Tibial artery (tissue), 4 donors: Measurements from ENCODE around the gene SLC43A1.
A peak's percentile ranks its signal among the peaks of the same experiment; 100 is the strongest.

Experiments
- DNase-seq, 2 donors: peaks; one replicate each; pipeline ENCODE4 v3.0.0-alpha.2; 2019
- H3K27ac ChIP-seq, 2 donors: fragments of 200-600 bp; sonication (generic) in 1 of 2; 1 replicate in 1 of 2; 2 replicates in 1 of 2; pipeline ENCODE4 v1.5.1; 2018 to 2019; ENCODE audit warnings: mild to moderate bottlenecking in 1 of 2
- H3K27me3 ChIP-seq, 2 donors: fragments of 200-600 bp; sonication (generic) in 1 of 2; one replicate each; pipeline versions ENCODE4 v1.5.1 to v1.6.0; 2016 to 2019
- H3K36me3 ChIP-seq, 3 donors: fragments of 200-600 bp; sonication (generic) in 2 of 3; one replicate each; pipeline ENCODE4 v1.5.1; 2016 to 2019; ENCODE audit warnings: mild to moderate bottlenecking in 2 of 3
- H3K4me1 ChIP-seq, 4 donors: fragments of 200-600 bp; sonication (generic) in 2 of 4; 1 replicate in 3 of 4; 2 replicates in 1 of 4; pipeline ENCODE4 v1.5.1; 2016 to 2019
- H3K4me3 ChIP-seq, 2 donors: fragments of 200-600 bp; sonication (generic) in 1 of 2; 1 replicate in 1 of 2; 2 replicates in 1 of 2; pipeline ENCODE4 v1.5.1; 2018 to 2019; ENCODE audit warnings: mild to moderate bottlenecking in 2 of 2
- H3K9me3 ChIP-seq, 3 donors: fragments of 200-600 bp; sonication (generic) in 1 of 3; one replicate each; pipeline ENCODE4 v1.5.1; 2016 to 2019
- CTCF ChIP-seq, 2 experiments: fragments of 200-600 bp in 1 of 2; fragments of 450-650 bp in 1 of 2; IDR thresholded peaks; one replicate each; pipeline ENCODE4 v1.5.1; 2017 to 2019; ENCODE audit warnings: antibody characterized with exemption in 2 of 2, mild to moderate bottlenecking in 1 of 2, moderate library complexity in 1 of 2
- intact Hi-C: fragments of 100-400 bp; cut with DNase I; formaldehyde crosslinking; loops from one replicate; pipeline ENCODE4 v1.15.0; 2023; ENCODE audit warnings: low total_unique reads

Gene SLC43A1

GRCh38 chr11:57501953-57502352 lies 13.5 kb downstream of the SLC43A1 start:
- no peak for DNase-seq
- H3K27ac ChIP-seq, result peak overlapping the region in 1 of 2 donors; percentile 26
- no peak overlapping the region for H3K4me3 ChIP-seq
- no peaks in the 10 kb centered on the region for H3K9me3 ChIP-seq
- H3K27me3 ChIP-seq, result no peaks in the 10 kb centered on the region
- peaks cover 0 to 14% (median 0%) of the 10 kb centered on the region in 3 donors for H3K36me3 ChIP-seq
- TF ChIP-seq CTCF (IDR thresholded peaks at IDR 0.05), result no peak
- H3K4me1 ChIP-seq, result peaks cover 11 to 19% (median 14%) of the 10 kb centered on the region in 4 donors
- intact Hi-C loops, result no loop called here

- H3K9me3 ChIP-seq, result no peaks in the 10 kb centered on the region
- H3K4me1 ChIP-seq, result peaks cover 11 to 19% (median 14%) of the 10 kb centered on the region in 4 donors
- peak overlapping the region; percentile 79 to 82 for H3K27ac ChIP-seq
- H3K27me3 ChIP-seq, result no peaks in the 10 kb centered on the region
- no peak for TF ChIP-seq CTCF (IDR thresholded peaks at IDR 0.05)
- H3K36me3 ChIP-seq, result peaks cover 0 to 17% (median 1%) of the 10 kb centered on the region in 3 donors
- DNase-seq, result no peak
- intact Hi-C loops, result no loop called here
- no peak overlapping the region for H3K4me3 ChIP-seq
These were observed 14.6 kb downstream of the SLC43A1 start for GRCh38 chr11:57500926-57501325.

GRCh38 chr11:57500515-57500914 lies 15.0 kb downstream of the SLC43A1 start:
- intact Hi-C loops, result no loop called here
- no peak for DNase-seq
- H3K36me3 ChIP-seq, result peaks cover 0 to 21% (median 3%) of the 10 kb centered on the region in 3 donors
- H3K27ac ChIP-seq, result peak overlapping the region; percentile 79 to 82
- H3K27me3 ChIP-seq, result no peaks in the 10 kb centered on the region
- H3K4me3 ChIP-seq, result no peak overlapping the region
- TF ChIP-seq CTCF (IDR thresholded peaks at IDR 0.05), result no peak
- H3K4me1 ChIP-seq, result peaks cover 11 to 19% (median 14%) of the 10 kb centered on the region in 4 donors
- H3K9me3 ChIP-seq, result no peaks in the 10 kb centered on the region

GRCh38 chr11:57499983-57500461 lies 15.5 kb downstream of the SLC43A1 start:
- no peak for DNase-seq
- intact Hi-C loops, result loop anchor here (2.0 to 10.0 kb wide), 2 partner anchors 15 to 145 kb away; partner anchors contain the start of genes SLC43A1 and YPEL4
- TF ChIP-seq CTCF (IDR thresholded peaks at IDR 0.05), result no peak

GRCh38 chr11:57499413-57499982 lies 16.0 kb downstream of the SLC43A1 start:
- Histone ChIP-seq H3K27ac (peak overlapping the region; percentile 79 to 82), H3K4me3 (peak overlapping the region; percentile 24 to 47), H3K4me1 (peaks cover 11 to 19% (median 14%) of the 10 kb centered on the region in 4 donors), H3K27me3 (no peaks in the 10 kb centered on the region), H3K36me3 (peaks cover 0 to 20% (median 3%) of the 10 kb centered on the region in 3 donors), H3K9me3 (no peaks in the 10 kb centered on the region)
- intact Hi-C loops, result loop anchor here (2.0 to 10.0 kb wide), 2 partner anchors 15 to 145 kb away; partner anchors contain the start of genes SLC43A1 and YPEL4
- peak; percentile 98 to 99 for DNase-seq
- peak in 1 of 2 experiments; percentile 28 for TF ChIP-seq CTCF (IDR thresholded peaks at IDR 0.05)

More at GRCh38 chr11:57499983-57500461, 15.5 kb downstream of the SLC43A1 start:
- Histone ChIP-seq H3K9me3 (no peaks in the 10 kb centered on the region), H3K36me3 (peaks cover 0 to 23% (median 3%) of the 10 kb centered on the region in 3 donors), H3K4me3 (peak overlapping the region; percentile 24 to 47), H3K27me3 (no peaks in the 10 kb centered on the region), H3K27ac (peak overlapping the region; percentile 79 to 82), H3K4me1 (peaks cover 11 to 19% (median 14%) of the 10 kb centered on the region in 4 donors)
